SK-N-MC (cell line): ENCODE measurements around the gene RNF113B.

Experiments used
- EZH2 ChIP-seq: fragments of 200-600 bp; sonication (generic); IDR thresholded peaks from one replicate; pipeline ENCODE4 v1.6.1; 2017; ENCODE audit warnings: antibody characterized with exemption
- POLR2AphosphoS5 ChIP-seq: IDR thresholded peaks from 2 replicates; pipeline ENCODE4 v1.6.1; 2012; ENCODE audit warnings: mild to moderate bottlenecking, low read depth, low read length, borderline replicate concordance

- TF ChIP-seq POLR2AphosphoS5 (no peak), EZH2 (no peak)
These were observed 21.5 kb downstream of the RNF113B start for GRCh38 chr13:98155475-98156109.
